Measurements from ENCODE around the gene ZNF300.

ZNF300 gene

DNA sequence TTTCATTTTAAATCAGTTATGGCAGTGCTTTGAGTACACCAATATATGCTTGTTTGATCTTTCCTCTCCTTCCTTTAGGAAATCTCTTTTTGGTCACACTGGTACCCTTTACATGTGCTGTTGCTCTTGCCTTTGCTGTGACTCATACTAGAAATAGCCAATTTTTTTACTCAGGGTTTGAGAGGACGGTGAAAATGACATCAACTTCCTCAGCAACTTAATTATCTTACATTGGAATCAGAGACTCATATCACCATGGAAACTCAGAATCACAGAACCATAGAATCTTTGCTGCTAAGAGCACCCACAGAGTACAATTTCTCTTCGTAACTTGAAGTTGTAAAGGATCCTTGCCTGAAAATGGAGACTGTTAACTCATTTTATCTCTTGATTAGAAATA is 13.8 kb upstream of the ZNF300 start:
- no peak for DNase-seq (ENCODE audit: low read depth)
- no peak for TF ChIP-seq CTCF (IDR thresholded peaks at IDR 0.05; ENCODE audit: control insufficient read depth, extremely low read depth, insufficient read depth)
- H3K4me3 ChIP-seq (ENCODE audit: low read depth, low read length) = no peak overlapping the region

GRCh38 chr5:150912312-150912814 is 7.6 kb upstream of the ZNF300 start:
- no peak for TF ChIP-seq CTCF (IDR thresholded peaks at IDR 0.05; ENCODE audit: control insufficient read depth, extremely low read depth, insufficient read depth)
- no peak for DNase-seq (ENCODE audit: low read depth)
- no peak overlapping the region for H3K4me3 ChIP-seq (ENCODE audit: low read depth, low read length)

GRCh38 chr5:150905312-150905683 is 518 bp upstream of the ZNF300 start:
- H3K4me3 ChIP-seq (ENCODE audit: low read depth, low read length) = peak overlapping the region; percentile 62
- DNase-seq (ENCODE audit: low read depth) = no peak
- TF ChIP-seq CTCF (IDR thresholded peaks at IDR 0.05; ENCODE audit: control insufficient read depth, extremely low read depth, insufficient read depth) = no peak

DNA sequence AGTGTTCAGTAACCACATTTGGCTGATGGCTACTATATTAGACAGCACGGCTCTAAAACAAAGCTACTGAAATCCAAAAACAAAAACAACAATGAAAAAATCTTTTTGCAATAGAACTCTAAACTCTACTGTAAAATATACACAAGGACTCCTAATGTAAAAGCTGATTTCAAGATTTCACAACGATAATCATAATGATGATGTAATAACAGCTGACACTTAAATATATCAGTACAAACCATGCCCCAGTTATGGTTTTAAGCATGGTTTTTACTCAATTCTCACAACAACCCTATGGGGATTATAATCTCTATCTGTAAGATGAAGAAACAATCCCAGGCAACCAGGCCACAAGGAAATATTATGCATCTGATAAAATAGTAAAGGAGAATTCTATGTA is 3.3 kb downstream of the ZNF300 start:
- TF ChIP-seq CTCF (IDR thresholded peaks at IDR 0.05; ENCODE audit: control insufficient read depth, extremely low read depth, insufficient read depth) = no peak
- DNase-seq (ENCODE audit: low read depth) = no peak
- H3K4me3 ChIP-seq (ENCODE audit: low read depth, low read length) = no peak overlapping the region

- no peak overlapping the region for H3K4me3 ChIP-seq (ENCODE audit: low read depth, low read length)
- DNase-seq (ENCODE audit: low read depth) = no peak
- TF ChIP-seq CTCF (IDR thresholded peaks at IDR 0.05; ENCODE audit: control insufficient read depth, extremely low read depth, insufficient read depth) = no peak
These were observed 9.1 kb downstream of the ZNF300 start for GRCh38 chr5:150895431-150896428.

- H3K4me3 ChIP-seq (ENCODE audit: low read depth, low read length) = no peak overlapping the region
- no peak for TF ChIP-seq CTCF (IDR thresholded peaks at IDR 0.05; ENCODE audit: control insufficient read depth, extremely low read depth, insufficient read depth)
- DNase-seq (ENCODE audit: low read depth) = no peak
These were observed 25.4 kb downstream of the ZNF300 start for GRCh38 chr5:150879358-150879757.
